Hematopoietic multipotent progenitor cell treated with erythropoietin and hydrocortisone succinate and interleukin-3 and kit ligand, for 8 days (in vitro differentiated cells): ENCODE measurements around the gene GNA12.
"Not testable (repeated sequence)": the region's sequence is repeated elsewhere in the genome, so short reads cannot be mapped to it uniquely, and the experiment has no call there.

Source experiments
- DNase-seq: peaks from one replicate; pipeline ENCODE4 v3.0.0-alpha.2; 2015

The GNA12 gene

GRCh38 chr7:2864204-2864985, 20.3 kb upstream of the GNA12 start:
- DNase-seq = no peak

GRCh38 chr7:2863461-2864066, 19.5 kb upstream of the GNA12 start:
- DNase-seq = peak; percentile 75

GRCh38 chr7:2862831-2863361, 18.8 kb upstream of the GNA12 start:
- no peak for DNase-seq

GRCh38 chr7:2861509-2861908, 17.4 kb upstream of the GNA12 start:
- no peak for DNase-seq

- no peak for DNase-seq
Measured at GRCh38 chr7:2860627-2861133, 16.6 kb upstream of the GNA12 start.

GRCh38 chr7:2859952-2860351, 15.8 kb upstream of the GNA12 start:
- no peak for DNase-seq

GRCh38 chr7:2858621-2859020, 14.5 kb upstream of the GNA12 start:
- DNase-seq = no peak

GRCh38 chr7:2856388-2857169, 12.5 kb upstream of the GNA12 start:
- no peak for DNase-seq

GRCh38 chr7:2855386-2855785, 11.3 kb upstream of the GNA12 start:
- no peak for DNase-seq

- not testable (repeated sequence) for DNase-seq
Measured at GRCh38 chr7:2853552-2853951, 9.4 kb upstream of the GNA12 start.

- no peak for DNase-seq
Measured at GRCh38 chr7:2853147-2853546, 9.0 kb upstream of the GNA12 start.

- no peak for DNase-seq
Measured at GRCh38 chr7:2851497-2851896, 7.4 kb upstream of the GNA12 start.

GRCh38 chr7:2849941-2850766, 6.0 kb upstream of the GNA12 start:
- DNase-seq = no peak

GRCh38 chr7:2845034-2845592, 1.0 kb upstream of the GNA12 start:
- no peak for DNase-seq

- DNase-seq = no peak
Measured at GRCh38 chr7:2843711-2844152, 376 bp downstream of the GNA12 start.

- DNase-seq = no peak
Measured at GRCh38 chr7:2843191-2843685, 870 bp downstream of the GNA12 start.

GRCh38 chr7:2841907-2842306, 2.2 kb downstream of the GNA12 start:
- no peak for DNase-seq

GRCh38 chr7:2840458-2840857, 3.6 kb downstream of the GNA12 start:
- DNase-seq = no peak

- peak; percentile 94 for DNase-seq
Measured at GRCh38 chr7:2838873-2839578, 5.1 kb downstream of the GNA12 start.

GRCh38 chr7:2838451-2838850, 5.7 kb downstream of the GNA12 start:
- no peak for DNase-seq

- DNase-seq = no peak
Measured at GRCh38 chr7:2837496-2837895, 6.6 kb downstream of the GNA12 start.
